Anterior cingulate cortex (tissue), 58 donors: Measurements from ENCODE around the gene GLUD1.
A peak's percentile ranks its signal among the peaks of the same experiment; 100 is the strongest.
"Not testable (repeated sequence)": the region's sequence is repeated elsewhere in the genome, so short reads cannot be mapped to it uniquely, and the experiment has no call there.

Experiments
- DNase-seq, 58 donors: peaks; one replicate each; lab custom pipeline; 2025; lab: John Stamatoyannopoulos, UW

The GLUD1 gene

DNA sequence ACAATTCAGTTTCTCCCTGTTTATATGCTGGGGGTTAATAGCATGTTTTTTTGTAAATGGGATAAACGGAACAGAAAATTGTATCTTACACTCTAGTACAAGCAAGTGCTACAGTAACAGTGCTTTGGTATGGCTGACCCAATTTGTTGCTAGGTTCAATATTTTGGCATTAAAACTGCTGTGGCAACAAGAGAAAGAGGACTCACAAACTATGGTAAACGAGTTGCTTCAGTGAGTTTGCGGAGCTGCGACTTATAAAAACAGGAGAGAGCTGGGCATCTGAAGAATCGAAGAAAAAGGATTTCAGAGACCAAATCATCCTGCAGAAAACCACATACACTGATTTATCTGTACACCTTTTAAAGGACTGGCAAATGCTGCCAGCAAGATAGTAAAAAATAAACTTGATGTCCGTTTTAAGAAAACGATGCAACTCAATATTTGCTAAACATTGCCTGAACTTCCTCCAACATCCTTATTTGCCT is 2.2 kb downstream of the GLUD1 start:
- DNase-seq, result peak in 2 of 58 donors; percentile 8 to 20

DNA sequence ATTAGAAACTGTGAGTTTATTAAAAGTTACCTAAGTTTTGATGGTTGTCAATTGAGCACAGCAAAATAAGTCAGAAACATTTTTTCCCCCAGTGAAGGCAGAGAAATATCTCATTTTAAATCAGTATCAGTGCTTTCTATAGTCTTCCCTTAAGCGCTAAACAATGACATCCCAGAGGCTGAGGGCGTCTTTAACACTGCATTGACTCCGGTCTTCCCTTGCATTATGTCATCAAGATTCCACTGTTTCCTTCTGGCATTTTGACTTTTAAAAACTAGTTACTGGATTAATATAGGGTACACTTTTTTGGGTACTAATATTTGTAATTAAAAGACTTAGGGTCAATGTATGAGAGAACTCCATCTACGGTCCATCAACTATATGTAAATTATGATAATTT is 3.9 kb downstream of the GLUD1 start:
- DNase-seq, result no peak

GRCh38 chr10:87089746-87090145 is 4.9 kb downstream of the GLUD1 start:
- DNase-seq, result no peak

DNA sequence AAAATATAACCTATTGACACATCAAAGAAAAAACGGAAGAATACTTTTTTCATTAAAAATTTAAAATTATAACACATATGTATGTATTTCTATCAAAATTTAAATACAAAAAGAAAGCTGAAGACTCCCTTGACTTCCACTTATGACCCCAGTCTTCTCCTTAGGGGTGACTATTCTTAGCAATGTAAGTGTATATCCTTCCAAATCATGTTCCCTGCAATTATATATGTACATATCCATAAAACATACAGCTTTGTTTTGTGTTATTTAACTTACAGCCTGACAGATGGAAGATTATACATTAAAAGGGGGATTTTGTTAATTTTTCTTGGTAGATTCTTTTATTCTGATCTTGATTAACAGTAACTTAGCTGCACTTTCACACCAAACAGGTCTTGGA is 9.1 kb downstream of the GLUD1 start:
- DNase-seq, result no peak

GRCh38 chr10:87084291-87084782 is 10.3 kb downstream of the GLUD1 start:
- DNase-seq, result not testable (repeated sequence)

- not testable (repeated sequence) for DNase-seq
These were observed 10.9 kb downstream of the GLUD1 start for GRCh38 chr10:87083576-87084290.

DNA sequence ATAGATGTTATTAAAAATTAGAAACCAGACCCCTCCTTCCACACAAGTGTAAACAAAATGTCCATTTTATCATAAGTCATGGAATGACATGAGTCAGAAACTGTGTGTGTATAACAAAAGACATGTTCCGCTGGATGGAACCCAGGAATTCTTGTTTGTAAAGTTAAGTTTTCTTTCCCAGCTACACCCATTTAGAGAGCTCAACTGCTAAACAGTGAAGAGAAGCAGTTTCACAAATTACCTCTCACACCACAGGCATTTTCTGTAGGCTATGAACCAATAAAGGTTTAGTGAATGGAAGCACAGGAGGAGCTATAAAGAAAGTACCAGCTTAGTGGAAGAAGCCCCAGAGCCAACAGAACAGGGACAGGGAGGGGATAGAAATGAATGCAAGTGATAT is 12.4 kb downstream of the GLUD1 start:
- DNase-seq, result not testable (repeated sequence)

GRCh38 chr10:87081574-87081973 is 13.1 kb downstream of the GLUD1 start:
- DNase-seq, result not testable (repeated sequence)

GRCh38 chr10:87080621-87081020 is 14.0 kb downstream of the GLUD1 start:
- not testable (repeated sequence) for DNase-seq

- DNase-seq, result no peak
These were observed 15.4 kb downstream of the GLUD1 start for GRCh38 chr10:87079106-87079836.

DNA sequence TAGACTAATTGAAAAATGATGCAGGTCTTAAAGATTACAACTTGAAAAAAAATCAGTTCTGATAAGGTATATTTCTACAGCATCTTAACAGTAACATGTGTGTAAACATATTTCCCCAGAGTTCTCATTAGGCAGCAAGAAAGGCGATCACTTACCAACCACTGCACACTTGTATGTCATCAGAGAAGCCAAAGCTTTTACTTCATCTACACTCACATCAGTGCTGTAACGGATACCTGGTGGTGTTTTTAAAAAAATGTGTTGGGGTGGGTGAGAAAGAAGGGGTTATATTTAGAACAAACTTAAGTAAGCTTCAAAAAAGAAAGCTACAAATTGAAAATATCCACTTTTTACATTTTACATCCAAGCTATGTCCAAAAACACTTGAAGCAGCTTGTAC is 18.2 kb downstream of the GLUD1 start:
- DNase-seq, result not testable (repeated sequence)

DNA sequence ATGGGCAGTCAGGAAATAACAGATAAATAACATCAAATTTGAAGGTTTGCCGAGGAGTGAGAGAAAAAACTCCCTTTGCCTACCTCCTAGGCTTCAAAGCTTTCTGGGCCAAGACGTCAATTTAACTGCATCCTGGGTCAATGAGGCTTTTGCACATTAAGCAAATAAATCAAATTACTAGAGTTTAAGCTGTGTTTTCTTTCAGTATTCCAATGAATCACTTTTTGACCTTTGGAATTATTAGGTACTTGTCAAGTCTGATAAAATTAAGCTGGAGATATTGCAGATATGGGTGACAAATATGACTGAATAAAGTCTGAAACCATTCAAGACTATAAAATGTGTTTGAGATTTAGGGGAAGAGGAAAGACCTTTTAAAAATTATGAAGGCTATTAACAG is 22.2 kb downstream of the GLUD1 start:
- no peak for DNase-seq

DNA sequence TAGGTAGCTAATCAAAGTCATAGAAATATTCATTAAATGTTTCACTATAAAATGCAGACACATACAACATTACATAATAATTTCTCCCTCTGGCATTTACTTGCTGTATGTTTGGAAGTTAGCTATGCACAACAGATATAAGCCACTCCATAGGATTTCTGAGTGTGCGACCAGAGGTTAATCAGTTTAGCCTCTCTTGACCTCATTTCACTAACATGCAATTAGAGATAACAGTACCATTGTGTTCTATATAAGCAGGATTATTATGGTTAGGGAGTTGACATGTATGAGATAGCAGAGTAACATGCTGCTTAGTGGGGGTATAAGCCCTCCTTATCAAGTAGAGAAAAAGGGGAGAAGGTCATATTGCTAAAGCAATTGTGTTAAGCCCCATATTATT is 26.4 kb downstream of the GLUD1 start:
- no peak for DNase-seq

- DNase-seq, result no peak
These were observed 27.8 kb downstream of the GLUD1 start for GRCh38 chr10:87066865-87067264.

GRCh38 chr10:87066178-87066577 is 28.5 kb downstream of the GLUD1 start:
- no peak for DNase-seq

DNA sequence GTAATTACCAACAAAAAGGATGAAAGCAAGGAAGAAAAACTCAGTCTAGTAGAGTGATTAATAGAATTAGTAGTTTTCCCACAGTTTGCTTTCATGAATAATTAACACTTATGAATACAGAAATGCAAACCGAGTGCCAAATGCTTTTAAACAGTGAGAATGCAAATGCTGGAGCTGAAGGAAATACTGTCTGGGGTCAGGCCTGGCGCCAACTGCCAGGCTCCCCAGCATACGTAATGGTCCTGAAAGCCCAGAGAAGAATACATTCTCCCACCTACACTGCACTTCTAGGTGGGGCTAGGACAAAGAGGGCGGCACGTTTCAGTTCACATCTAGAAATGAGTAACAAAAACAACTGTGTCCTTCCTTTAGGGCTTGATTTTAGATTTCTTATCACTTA is 30.0 kb downstream of the GLUD1 start:
- peak in 40 of 58 donors; percentile 6 to 80 (median 34) for DNase-seq

DNA sequence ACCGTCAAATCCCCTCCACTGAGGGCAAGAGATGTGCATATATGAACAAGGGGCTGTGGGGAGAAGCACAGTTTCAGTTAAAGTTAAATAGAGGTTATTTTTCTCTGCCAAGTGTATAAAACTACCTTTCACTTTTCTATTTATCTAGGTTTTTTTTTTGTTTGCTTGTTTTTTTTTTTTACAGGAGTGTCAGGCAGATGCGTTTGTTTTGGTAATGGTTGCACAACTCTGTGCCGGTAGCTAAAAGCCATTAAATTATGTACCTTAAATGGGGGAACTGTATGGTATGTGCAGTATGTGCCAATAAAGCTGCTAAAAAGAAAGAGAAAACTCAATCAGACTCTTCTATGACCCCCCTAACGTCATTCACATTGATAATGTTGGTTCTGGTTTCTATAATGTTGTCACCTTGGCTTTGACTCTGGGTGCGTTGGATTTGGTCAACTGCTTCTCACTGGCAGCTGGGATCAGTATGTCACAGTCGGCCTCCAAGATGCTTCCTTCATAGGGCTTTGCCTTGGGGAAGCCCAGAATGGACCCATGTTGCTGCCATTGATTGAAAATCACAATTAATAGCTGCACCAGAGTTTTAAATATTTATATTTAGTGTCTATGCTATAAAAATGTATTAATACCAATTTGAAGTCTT is 34.2 kb downstream of the GLUD1 start:
- DNase-seq, result no peak

- DNase-seq, result no peak
These were observed 35.2 kb downstream of the GLUD1 start for GRCh38 chr10:87059401-87059800.

GRCh38 chr10:87058171-87058570 is 36.5 kb downstream of the GLUD1 start:
- peak in 3 of 58 donors; percentile 29 to 78 (median 47) for DNase-seq

DNA sequence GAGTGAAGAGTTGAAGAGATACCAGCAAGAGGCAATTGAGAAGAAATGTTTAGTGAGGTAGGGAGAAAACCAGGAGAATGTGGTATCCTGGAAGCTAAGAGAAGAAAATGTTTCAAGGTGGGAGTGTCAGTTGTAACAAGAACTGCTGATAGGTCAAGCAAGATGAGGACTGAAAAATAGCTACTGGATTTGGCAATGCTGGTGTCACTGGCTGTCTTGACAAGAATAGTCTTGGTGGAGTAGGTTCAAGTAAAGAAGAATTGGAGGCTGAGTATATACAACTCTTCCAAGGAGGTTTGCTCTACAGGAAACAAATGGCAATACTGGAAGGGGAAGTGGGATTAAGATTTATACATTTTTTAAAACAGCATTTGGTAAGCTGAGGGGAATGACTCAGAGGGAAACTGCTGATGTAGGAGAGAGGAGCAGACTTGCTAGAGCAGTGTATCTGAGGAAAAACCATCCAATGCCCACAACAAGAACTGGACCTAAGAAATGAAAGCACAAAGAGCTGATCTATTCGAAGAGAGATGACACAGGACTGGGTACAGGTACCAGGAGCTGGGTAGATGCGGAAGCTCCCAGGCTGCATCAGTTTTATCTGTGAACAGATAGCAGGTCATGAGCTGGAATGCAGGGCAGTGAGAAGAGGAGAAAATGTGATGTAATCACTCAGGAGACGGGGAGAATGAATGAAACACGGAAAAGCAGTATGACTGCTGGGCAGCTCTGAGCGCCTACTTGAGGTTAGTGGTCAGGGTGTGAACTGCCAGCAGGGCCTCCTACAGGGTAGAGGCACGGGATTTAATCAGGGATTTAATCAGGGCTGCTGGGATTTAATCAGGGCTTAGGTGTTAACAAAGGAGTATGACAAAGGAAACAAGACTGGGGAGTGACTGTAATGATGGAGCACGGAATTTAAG is 40.0 kb downstream of the GLUD1 start:
- peak in 8 of 58 donors; percentile 2 to 43 (median 17) for DNase-seq
